ENCODE measurements around the gene DIDO1.

DNA sequence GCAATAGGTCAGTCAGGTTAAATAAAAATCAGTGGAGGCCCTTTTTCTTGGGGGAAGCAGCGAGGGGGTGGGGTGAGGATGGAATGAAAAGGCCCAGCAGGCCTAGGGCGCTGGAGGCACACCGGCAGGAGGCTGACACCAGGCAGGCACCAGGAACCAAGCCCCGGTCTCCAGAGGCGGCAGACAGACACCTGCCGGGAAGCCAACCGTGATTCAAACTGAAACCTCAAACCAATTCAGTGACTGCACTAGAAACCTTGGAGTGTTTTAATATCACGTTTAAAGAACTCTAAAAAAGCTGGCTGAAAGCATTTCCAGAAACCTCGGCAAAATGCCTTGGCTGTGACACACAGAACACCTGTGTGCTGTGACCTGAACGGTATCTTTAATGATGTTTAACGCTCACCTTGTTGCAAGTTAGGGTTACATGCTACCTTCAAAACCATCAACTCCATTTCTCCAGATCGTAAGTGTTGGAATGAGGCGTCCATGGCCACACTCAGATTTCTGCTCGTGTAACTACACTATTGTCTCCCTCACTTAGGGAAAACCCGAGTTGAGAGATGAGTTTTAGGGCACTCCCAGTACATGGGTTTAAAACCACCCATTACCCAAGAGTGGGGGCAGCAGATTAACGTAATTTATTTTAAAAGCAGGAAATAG lies 27.2 kb downstream of the DIDO1 start:
- TF ChIP-seq CTCF (IDR thresholded peaks at IDR 0.05) (no peak), POLR2AphosphoS5 (IDR thresholded peaks at IDR 0.05) (no peak)
